G401 (cell line): ENCODE measurements around the gene POLE. TPM values are rescaled to one million over a fixed set of nuclear protein-coding genes. Genes with fewer than 3 reads are reported as not detected.

Experiments used
- DNase-seq: peaks from one replicate; pipeline ENCODE4 v3.0.0-alpha.2; 2015; ENCODE audit warnings: low spot score
- in situ Hi-C: cut with HindIII; loops from 2 replicates; pipeline ENCODE4 v1.10.0; 2016; ENCODE audit warnings: low sequenced_read_pairs, mixed read lengths
- total RNA-seq: library from RNA; depleted of rRNA; stranded (reverse); fragments of >200 nt; shearing (Covaris generic); gene quantifications from 2 replicates; pipeline ENCODE4 v1.2.3, GENCODE V29; 2014

Gene POLE
- total RNA-seq, 1 experiment from 2014 or later, result 30.9 TPM

GRCh38 chr12:132635076-132635955 lies 51.8 kb downstream of the POLE start:
- in situ Hi-C loops, result no loop called here

DNA sequence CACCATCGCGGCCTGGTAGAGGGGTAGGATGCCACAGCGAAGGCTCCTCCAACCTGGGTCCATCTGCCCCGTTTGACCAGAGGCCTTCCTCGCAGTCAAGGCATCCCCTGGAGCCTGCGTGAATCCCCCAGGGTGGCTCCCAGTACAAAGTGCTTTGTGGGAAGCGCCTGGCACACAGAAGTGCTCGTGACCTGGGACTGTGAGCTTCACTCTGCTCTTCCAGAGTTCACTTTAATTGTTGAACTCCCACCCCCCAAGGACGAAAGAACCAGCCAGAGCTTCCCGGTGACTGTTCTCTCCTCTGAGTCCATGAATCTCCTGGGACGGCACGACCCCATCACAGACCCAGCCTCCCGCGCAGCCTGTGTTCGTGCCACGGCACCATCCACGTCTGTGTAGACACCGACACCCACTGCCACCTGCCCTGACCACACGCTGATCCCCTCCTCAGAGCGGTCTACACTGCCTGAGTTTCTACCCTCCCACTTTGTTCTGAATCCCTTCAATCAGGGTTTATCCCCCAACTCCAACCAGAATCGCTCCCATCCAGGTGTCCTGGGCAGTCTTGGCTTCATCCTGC lies 52.6 kb downstream of the POLE start:
- in situ Hi-C loops, result no loop called here
- no peak for DNase-seq

More at GRCh38 chr12:132635076-132635955, 51.8 kb downstream of the POLE start:
- no peak for DNase-seq

DNA sequence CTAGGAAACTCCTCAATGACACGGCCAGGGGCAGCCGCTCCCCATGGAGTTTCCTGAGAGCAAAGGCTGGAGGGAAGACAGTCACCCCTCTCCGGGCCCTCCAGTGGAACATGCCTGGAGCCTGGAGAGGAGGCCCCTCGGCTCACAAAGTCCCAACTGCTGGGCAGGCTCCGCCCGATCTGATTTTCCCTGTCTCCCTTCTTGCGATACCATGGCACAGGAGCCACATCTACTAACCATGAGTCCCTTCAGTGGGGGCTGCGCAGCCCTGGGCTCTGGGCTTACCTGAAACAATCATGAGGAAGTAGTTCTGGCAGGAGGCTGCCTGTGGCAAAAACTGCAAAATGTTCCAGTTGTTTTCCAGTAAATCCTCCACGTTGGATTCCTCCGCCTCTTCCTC lies 53.2 kb downstream of the POLE start:
- in situ Hi-C loops, result no loop called here
- DNase-seq, result no peak

- in situ Hi-C loops, result no loop called here
- no peak for DNase-seq
Observed at GRCh38 chr12:132633398-132633797, 53.7 kb downstream of the POLE start.

DNA sequence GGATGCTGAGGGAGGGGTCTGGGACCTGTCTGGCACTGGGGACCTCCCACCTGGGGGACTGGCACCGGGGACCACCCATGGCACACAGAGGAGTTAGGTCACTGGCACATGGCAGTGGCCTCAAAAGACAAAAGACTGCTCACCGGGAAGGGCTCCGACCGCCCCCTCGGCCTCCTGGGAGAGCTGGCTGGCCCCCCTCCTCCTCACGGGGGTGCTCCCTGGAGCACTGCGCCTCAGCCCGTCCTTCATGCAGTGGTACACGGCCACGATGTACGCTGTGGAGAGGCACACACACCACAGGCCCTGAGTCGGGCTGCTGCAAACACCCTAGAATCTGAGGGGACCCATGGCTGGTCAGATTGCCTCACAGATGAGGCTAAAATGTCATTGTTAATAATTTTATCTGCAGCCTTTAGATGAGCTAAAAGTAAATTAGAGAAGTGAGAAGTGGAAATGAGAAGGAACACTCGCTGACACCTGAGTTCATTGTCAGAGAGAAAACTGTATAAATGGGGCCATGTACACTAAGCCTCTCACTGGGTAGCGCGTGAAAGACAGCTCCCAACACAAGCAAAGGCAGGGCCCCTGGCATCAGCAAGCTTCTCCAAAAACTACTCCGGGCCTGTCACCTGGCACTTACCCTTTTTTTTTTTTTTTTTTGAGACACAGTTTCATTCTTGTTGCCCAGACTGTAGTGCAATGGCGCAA lies 54.5 kb downstream of the POLE start:
- in situ Hi-C loops, result no loop called here
- no peak for DNase-seq

DNA sequence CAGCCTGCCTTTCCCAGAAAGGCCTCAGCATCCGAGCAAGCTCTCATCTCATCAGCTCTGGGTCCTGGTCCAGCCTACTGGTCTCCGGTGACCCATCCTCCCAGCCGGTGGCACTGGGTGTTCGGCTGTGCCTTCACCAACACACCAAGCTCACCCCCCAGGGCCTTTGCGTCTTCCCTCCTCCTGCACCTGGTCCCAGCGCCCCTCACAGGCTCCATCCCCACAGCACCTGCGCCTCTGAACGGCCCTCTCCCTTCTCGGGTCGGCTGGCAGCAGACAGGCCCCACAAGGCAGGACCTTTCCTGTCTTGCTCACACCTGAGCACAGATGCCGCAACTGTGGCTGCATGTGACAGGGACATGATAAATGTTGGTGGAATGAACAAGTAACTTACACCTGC lies 55.5 kb downstream of the POLE start:
- DNase-seq, result no peak
- in situ Hi-C loops, result no loop called here

- no peak for DNase-seq
- in situ Hi-C loops, result no loop called here
Observed at GRCh38 chr12:132630672-132631071, 56.5 kb downstream of the POLE start.

DNA sequence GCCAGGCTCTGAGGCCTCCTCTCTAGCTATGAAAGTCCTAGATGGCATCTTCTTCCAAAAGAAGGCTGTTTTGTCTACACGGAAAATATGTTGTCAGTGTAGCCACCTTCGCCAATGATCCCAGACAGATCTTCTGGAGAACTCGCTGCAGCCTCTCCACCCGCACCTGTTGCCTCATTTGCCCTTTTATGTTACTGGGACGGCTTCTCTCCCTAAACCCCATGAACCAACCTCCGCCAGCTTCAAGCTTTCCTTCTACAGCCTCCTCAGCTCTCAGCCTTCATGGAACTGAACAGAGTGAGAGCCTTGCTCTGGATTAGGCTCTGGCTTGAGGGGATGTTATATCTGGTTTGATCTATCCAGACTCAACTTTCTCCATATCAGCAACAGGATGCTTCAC lies 57.8 kb downstream of the POLE start:
- in situ Hi-C loops, result no loop called here
- no peak for DNase-seq

DNA sequence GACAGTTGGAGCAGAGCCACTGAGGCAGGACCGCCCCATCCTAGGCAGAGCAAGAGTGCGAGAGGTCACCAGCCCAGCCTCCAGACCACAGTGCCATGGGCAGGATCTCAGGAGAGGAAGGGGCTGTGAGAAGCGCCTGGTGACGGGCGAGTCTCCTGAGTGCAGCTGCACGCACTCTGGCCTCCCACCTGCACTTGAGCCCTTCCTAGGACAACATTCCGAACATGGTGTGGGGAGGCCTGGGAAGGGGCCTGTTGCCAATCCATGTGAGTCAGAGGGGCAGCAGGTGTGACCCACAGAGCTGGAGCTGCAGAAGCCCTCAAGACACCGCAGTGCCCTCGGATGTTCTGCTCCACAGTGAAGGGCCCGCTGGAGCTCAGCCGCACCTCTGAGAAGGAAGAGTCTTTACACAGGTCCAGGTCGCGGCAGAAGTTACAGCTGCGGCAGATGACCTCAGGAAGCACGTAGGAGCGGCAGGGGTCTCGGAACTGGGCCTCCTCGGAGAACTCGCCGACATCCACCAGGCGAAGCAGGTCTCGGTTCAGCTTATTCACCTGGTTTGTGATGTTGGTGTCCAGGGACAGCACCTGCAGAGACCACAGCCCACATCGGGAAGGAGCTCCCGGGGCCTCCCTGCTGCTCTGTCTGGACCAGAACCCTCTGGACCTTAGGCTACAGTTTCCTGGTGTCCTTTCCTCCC lies 61.3 kb downstream of the POLE start:
- no peak for DNase-seq
- in situ Hi-C loops, result no loop called here

DNA sequence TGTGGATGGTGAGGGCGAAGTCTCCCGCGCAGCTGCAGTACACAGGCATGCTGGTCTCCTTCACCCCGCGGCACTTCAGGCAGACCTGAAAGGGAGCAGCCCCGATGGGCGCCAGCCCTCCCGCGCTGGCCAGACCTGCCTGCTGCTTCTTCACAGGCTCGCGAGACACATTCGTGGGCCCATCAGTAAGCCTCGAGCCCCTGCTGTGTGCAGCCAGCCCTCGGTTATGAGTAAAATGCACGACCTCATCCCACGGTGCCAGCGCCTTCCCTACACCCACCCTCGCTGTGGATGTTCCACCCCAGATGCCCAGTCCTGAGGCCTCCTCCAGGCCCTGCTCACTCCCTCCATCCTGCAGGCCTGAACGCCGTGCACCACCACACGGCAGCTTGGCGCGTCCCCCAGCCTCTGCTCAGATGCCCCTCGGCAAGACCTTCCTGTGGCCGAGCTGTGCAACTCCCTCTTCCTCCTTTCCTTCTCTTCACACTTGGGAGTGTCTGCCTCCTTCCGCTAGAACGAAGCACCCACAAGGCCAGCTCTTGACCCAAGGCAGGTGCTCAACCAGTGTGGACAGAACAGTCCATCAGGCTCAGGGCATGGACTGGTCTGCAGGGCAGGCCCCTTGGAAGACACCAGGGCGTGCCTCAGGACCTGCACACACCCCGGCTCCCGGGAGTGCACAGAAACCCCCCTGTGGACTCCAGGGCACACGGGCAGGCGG lies 62.1 kb downstream of the POLE start:
- no peak for DNase-seq
- in situ Hi-C loops, result no loop called here

GRCh38 chr12:132624186-132624855 lies 62.8 kb downstream of the POLE start:
- DNase-seq, result no peak
- in situ Hi-C loops, result no loop called here

DNA sequence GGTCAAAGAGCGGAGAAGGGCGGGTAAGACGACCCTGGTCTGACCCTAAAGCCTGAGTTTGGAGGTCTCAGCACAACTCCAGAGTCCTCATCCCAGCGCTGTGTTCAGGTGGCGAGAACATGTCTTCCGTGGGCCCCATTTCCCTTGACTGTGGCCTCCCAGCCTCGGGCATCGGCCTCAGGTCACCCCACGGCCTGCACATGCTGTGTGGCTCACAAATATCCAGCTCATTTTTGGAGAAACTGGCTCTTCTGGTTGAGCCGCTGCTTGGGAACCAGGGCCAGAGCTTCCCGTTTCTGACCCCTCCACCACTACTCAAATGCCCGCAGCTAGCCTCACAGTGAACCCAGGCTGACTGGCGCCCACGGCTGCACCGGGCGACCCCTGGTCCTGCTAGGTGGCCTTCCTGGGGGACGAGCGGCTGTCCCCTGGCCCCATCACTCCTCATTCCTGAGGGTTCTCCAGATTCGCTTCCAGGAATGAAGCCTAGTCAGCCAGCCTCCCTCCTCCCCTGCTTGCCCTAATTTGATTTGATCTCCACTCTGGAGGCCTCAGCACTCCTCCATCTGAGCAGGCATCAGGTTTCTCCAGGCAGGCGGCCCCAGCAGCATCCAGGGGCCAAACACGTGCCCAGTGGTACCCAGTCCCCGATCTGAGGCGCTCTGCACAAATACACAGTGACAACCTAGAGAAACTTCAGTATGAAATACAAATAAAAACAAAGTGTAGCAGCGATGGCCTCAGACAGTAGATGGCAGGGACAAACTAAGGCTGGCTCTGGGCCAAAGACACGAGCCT lies 63.9 kb downstream of the POLE start:
- DNase-seq, result no peak
- in situ Hi-C loops, result no loop called here

DNA sequence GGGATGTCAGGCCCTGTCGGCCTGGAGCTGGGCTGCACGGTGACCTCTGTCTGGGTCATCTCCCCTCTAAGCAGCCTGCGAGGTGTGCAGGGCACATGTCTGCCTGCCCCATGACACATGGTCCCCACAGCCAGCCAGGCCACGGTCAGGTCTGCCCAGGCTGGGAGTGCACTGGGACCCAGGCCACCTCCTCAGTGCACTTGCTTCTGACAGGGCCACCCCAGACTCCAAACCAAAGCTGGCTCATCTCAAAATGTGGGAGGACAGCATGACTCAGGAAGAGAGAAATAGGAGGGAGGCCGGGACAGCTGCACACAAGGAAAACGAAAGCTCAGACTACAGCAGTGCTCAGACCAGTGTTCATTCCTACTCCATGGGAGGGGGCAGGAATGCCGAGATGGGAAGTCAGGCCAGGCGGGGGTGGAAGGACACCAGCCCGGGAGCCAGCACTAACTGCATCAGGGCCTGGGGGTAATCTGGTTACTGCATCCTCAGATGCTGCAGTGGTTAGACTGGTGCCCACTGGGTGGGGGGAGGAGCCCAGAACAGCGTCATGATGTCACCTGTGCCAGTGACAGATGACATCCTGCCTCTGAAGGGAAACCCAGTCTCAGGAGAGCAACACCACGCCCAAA lies 64.6 kb downstream of the POLE start:
- DNase-seq, result no peak
- in situ Hi-C loops, result no loop called here

GRCh38 chr12:132621657-132622435 lies 65.3 kb downstream of the POLE start:
- DNase-seq, result no peak
- in situ Hi-C loops, result no loop called here

DNA sequence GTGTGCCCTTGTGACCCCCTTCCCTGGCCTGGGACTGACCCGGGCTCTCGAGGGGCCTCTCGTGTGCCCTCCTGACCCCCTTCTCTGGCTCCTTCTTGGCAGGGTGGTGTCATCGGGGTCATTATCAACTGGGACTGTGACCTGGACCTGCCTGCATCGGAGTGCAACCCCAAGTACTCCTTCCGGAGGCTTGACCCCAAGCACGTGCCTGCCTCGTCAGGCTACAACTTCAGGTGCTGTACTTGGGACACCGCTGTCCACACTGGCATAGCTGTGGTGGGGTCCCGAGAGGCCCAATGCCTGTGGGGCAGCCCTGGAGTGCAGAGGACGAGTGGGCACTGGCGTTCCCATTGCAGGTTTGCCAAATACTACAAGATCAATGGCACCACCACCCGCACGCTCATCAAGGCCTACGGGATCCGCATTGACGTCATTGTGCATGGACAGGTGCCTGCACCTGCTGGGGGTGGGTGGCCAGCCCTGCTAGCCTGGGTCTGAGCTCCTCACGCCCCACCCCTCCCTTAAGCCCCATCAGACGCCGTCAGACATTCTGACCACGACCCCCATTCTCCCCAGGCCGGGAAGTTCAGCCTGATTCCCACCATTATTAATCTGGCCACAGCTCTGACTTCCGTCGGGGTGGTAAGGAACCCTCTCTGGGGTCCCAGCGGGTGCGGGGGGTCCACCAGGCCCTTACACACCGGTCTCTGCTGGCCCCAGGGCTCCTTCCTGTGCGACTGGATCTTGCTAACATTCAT lies 66.1 kb downstream of the POLE start:
- DNase-seq, result no peak
- in situ Hi-C loops, result no loop called here
